Kidney (tissue), 22 donors: Measurements from ENCODE around the gene NEK9. TPM values are rescaled to one million over a fixed set of nuclear protein-coding genes. Genes with fewer than 3 reads are reported as not detected.

ENCODE experiments used
- DNase-seq, 5 donors: peaks; one replicate each; pipeline ENCODE4 v3.0.0-alpha.2; 2013 to 2020
- FAIRE-seq: peaks from 2 replicates; lab custom pipeline; 2012; peaks lifted over from hg19 to GRCh38; lab: Jason Lieb, UNC
- H3K27ac ChIP-seq, 2 donors: one replicate each; pipeline ENCODE4 v1.7.0; 2013; ENCODE audit warnings: low read depth in 2 of 2, low read length in 2 of 2, inconsistent platforms in 1 of 2
- H3K27me3 ChIP-seq: one replicate; pipeline ENCODE4 v1.7.1; 2013; ENCODE audit warnings: low read length, inconsistent platforms; ENCODE audit not compliant: control insufficient read depth, insufficient read depth
- H3K36me3 ChIP-seq, 3 donors: one replicate each; pipeline versions ENCODE4 v1.7.0 to v1.7.1; 2013; ENCODE audit warnings: low read length in 3 of 3, control low read depth in 1 of 3, inconsistent platforms in 1 of 3; ENCODE audit not compliant: insufficient read depth in 3 of 3, control insufficient read depth in 2 of 3
- H3K4me1 ChIP-seq, 3 donors: one replicate each; pipeline versions ENCODE4 v1.7.0 to v1.7.1; 2013; ENCODE audit warnings: low read length in 3 of 3, inconsistent platforms in 1 of 3, low read depth in 1 of 3; ENCODE audit not compliant: control insufficient read depth in 2 of 3, insufficient read depth in 2 of 3
- H3K4me3 ChIP-seq, 3 donors: one replicate each; pipeline versions ENCODE4 v1.7.0 to v1.8.1; 2013; ENCODE audit warnings: low read length in 3 of 3, control low read depth in 1 of 3, inconsistent platforms in 1 of 3
- H3K9ac ChIP-seq, 3 donors: one replicate each; pipeline versions ENCODE4 v1.7.0 to v1.7.1; 2013; ENCODE audit warnings: low read length in 3 of 3, control low read depth in 1 of 3, inconsistent platforms in 1 of 3
- H3K9me3 ChIP-seq, 3 donors: one replicate each; pipeline versions ENCODE4 v1.7.0 to v1.7.1; 2013; ENCODE audit warnings: low read length in 3 of 3, control low read depth in 1 of 3, inconsistent platforms in 1 of 3; ENCODE audit not compliant: control insufficient read depth in 2 of 3, insufficient read depth in 1 of 3
- CTCF ChIP-seq: IDR thresholded peaks from 3 replicates; pipeline ENCODE4 v1.5.1; 2012; ENCODE audit warnings: mild to moderate bottlenecking, moderate library complexity, borderline replicate concordance; ENCODE audit not compliant: insufficient read depth; ENCODE audit errors: extremely low read depth
- intact Hi-C: fragments of 100-400 bp; cut with DNase I; formaldehyde crosslinking; loops from one replicate; pipeline ENCODE4 v1.11.1; 2022
- long read RNA-seq, 10 donors: library from polyadenylated mRNA in 1 of 10; unstranded in 1 of 10; transcript quantifications; one replicate each; pipeline ENCODE4 v2.0.0 and lab custom pipeline, GENCODE V29; 2021 to 2026
- polyA plus RNA-seq: library from polyadenylated mRNA; stranded (reverse); fragments of 350-450 nt; fragmentation: Illumina TruSeq; extraction: RNeasy Lipid Tissue Mini Kit (QIAGEN cat#74804); gene quantifications from one replicate; pipeline ENCODE4 v1.2.3, GENCODE V29; 2014; ENCODE audit warnings: low read depth, low replicate concordance; ENCODE audit not compliant: insufficient read depth
- total RNA-seq: library from RNA; stranded (reverse); fragmentation: NEBNext Ultra II Directional; extraction: Animal tissue kit (Norgen Biotek cat#: 25700); gene quantifications from one replicate; pipeline ENCODE4 v1.2.1, GENCODE V29; 2021
- donor health status: control.
- donor health status: control.
- donor health status: control.
- donor health status: control.
- donor health status: control.
- donor health status: DM: yes; HTN: yes; CAD: no.
- donor health status: Normal renal cell carcinoma (clear cell type).

NEK9 gene
- total RNA-seq (81.5 TPM), polyA plus RNA-seq (25.4 TPM)
- long read RNA-seq, donor 1, full-length matches to known transcripts: 3 of 8 reads
- long read RNA-seq, donor 1, partial matches to known transcripts: 5 of 8 reads
- long read RNA-seq, donor 1, other reads (novel, unspliced or antisense): 0 of 8 reads
- long read RNA-seq, donor 2, full-length matches to known transcripts: 5 of 15 reads
- long read RNA-seq, donor 2, partial matches to known transcripts: 10 of 15 reads
- long read RNA-seq, donor 2, other reads (novel, unspliced or antisense): 0 of 15 reads
- long read RNA-seq, donor 3, partial matches to known transcripts: 15 of 17 reads
- long read RNA-seq, donor 3, other reads (novel, unspliced or antisense): 0 of 17 reads
- long read RNA-seq, donor 4, full-length matches to known transcripts: 1 of 18 reads
- long read RNA-seq, donor 4, partial matches to known transcripts: 17 of 18 reads
- long read RNA-seq, donor 4, other reads (novel, unspliced or antisense): 0 of 18 reads
- long read RNA-seq, donor 5: 0 reads
- long read RNA-seq, donor 6, full-length matches to known transcripts: 1 of 1 reads
- long read RNA-seq, donor 6, partial matches to known transcripts: 0 of 1 reads
- long read RNA-seq, donor 6, other reads (novel, unspliced or antisense): 0 of 1 reads
- long read RNA-seq, donor 7, full-length matches to known transcripts: 12 of 37 reads
- long read RNA-seq, donor 7, partial matches to known transcripts: 3 of 37 reads
- long read RNA-seq, donor 7, other reads (novel, unspliced or antisense): 22 of 37 reads
- long read RNA-seq, donor 8, full-length matches to known transcripts: 2 of 8 reads
- long read RNA-seq, donor 8, partial matches to known transcripts: 6 of 8 reads
- long read RNA-seq, donor 8, other reads (novel, unspliced or antisense): 0 of 8 reads
- long read RNA-seq, donor 9, full-length matches to known transcripts: 1 of 1 reads
- long read RNA-seq, donor 9, partial matches to known transcripts: 0 of 1 reads
- long read RNA-seq, donor 9, other reads (novel, unspliced or antisense): 0 of 1 reads
- long read RNA-seq, donor 10, full-length matches to known transcripts: 2 of 19 reads
- long read RNA-seq, donor 10, partial matches to known transcripts: 17 of 19 reads
- long read RNA-seq, donor 10, other reads (novel, unspliced or antisense): 0 of 19 reads

- intact Hi-C loops: no loop called here
- Histone ChIP-seq H3K27ac (peak within 1 kb of the TSS; percentile 94 to 97), H3K4me1 (peaks cover 0 to 9% (median 6%) of the 10 kb centered on the region in 3 donors), H3K27me3 (no peaks in the 10 kb centered on the region), H3K4me3 (peak within 1 kb of the TSS; percentile 92 to 98 (median 95)), H3K9ac (peak within 1 kb of the TSS; percentile 86 to 96 (median 95)), H3K9me3 (no peaks in the 10 kb centered on the region), H3K36me3 (peaks cover 0 to 3% (median 0%) of the 10 kb centered on the region in 3 donors)
- DNase-seq: peak; percentile 94 to 96 (median 95)
- no peak for FAIRE-seq
- TF ChIP-seq CTCF: no peak
These were observed at the start of gene NEK9 for GRCh38 chr14:75126679-75127473. NEK9 (minus strand) TSS chr14:75127048; CDS start chr14:75126921, 127 bp downstream.

- peak; percentile 91 to 97 (median 96) for DNase-seq
- Histone ChIP-seq H3K4me3 (peak within 1 kb of the TSS; percentile 78 to 96 (median 88)), H3K36me3 (no peaks in the 10 kb centered on the region), H3K4me1 (peaks cover 0 to 11% (median 0%) of the 10 kb centered on the region in 3 donors), H3K9ac (peak within 1 kb of the TSS; percentile 64 to 93 (median 79)), H3K27me3 (no peaks in the 10 kb centered on the region), H3K9me3 (no peaks in the 10 kb centered on the region), H3K27ac (peak within 1 kb of the TSS; percentile 97)
- no peak for FAIRE-seq
- intact Hi-C loops: no loop called here
- TF ChIP-seq CTCF: no peak
These were observed 49.4 kb upstream of the NEK9 start, which contains the start of gene TMED10 for GRCh38 chr14:75176142-75176820. TMED10 (minus strand) TSS chr14:75176612; CDS start chr14:75176579, 33 bp downstream.
